Measurements from ENCODE around the gene ZNF765.
"Not testable (repeated sequence)": the region's sequence is repeated elsewhere in the genome, so short reads cannot be mapped to it uniquely, and the experiment has no call there.

The ZNF765 gene

DNA sequence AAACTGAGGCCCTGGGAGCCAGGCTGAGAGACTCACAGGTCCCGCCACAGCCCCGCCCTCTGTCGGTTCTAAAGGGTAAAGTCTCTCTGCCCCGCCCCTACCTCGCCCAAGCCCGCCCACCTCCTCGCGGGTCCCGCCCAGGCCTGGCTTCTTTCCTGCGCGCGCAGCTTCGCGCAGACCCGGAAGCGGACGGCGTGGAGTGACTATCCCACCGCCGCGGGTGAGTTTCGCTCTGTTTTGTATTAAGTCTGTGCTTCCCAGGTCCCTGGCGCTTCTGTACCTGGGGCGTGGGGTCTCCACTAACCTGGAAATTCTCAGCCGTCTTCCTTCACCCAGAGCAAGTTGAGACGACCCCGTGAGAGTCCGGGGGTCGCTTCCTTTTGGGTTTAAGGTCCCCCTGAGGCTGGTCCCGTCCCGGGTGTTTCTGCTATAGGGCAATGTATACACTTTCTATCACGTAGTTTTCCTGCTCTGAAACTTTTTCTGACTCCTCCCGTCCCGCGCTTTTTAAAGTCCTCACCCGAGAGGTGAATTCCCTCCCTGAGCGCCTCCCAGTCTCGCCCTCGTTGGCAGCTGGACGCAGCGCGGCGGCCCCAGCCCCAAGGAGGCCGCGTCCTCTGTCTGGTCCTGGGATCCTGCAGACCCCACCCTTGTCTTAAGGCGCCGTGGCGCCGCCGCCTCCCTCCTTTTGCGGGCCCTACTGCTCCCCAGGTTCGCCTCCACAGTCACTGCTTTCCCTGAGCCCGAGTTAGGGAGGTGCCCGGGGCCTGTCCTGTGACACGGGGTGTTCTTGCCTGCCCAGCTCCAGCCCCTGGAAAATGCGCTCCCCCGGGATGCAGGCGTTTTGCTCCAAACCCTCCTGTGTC is at the start of gene ZNF765:
TSS of gene ZNF765 (plus strand) at position 176 of the 866 bp plus-strand sequence. CDS start 2,867 bp downstream, outside the sequence.
- DNase-seq: peak; percentile 31

GRCh38 chr19:53355739-53356138 is 39.2 kb upstream of the ZNF765 start:
- DNase-seq: no peak

DNA sequence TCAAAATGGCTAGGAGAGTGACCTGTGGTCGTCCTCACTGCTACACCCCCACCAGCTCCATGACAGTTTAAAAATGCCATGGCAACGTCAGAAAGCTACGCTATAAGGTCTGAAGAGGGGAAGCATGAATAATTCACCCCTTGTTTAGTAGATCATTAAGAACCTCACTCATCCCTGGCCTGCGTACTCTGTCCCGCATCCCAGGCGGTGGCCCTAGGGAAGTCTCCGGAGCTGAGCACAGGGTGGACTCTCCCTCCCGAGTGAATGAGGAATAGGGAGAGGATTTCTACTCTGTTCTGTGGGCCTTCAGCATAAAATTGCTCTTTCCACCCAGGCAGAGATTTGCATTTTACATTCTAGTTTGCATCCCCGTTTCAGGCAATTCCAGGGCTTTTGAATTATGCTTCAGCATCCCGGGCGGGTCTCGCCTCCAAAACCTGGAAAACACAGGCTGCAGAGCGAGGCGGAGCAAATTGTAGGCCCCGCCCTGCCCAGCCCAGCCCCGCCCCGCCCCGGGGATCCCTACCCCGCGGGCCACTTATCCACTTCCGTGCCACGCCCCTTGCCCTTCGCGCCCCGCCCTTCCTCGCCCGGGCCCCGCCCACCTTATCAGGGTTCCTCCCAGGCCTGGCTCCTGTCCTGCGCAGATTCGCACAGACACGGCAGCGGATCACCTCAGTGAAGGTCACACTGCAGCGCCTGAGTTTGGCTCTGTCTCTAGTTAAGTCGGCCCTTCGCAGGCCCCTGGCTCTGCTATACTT is 36.9 kb upstream of the ZNF765 start:
- DNase-seq: no peak

- not testable (repeated sequence) for DNase-seq
Observed at GRCh38 chr19:53360056-53360455, 34.9 kb upstream of the ZNF765 start.

GRCh38 chr19:53365134-53365898 is 29.6 kb upstream of the ZNF765 start, which contains the start of gene ZNF525:
Gene ZNF525, plus strand, starts transcription at chr19:53365705. Its CDS starts 6,577 bp downstream, at chr19:53372282.
- peak; percentile 65 for DNase-seq

GRCh38 chr19:53365899-53366493 is 29.0 kb upstream of the ZNF765 start:
- DNase-seq: no peak

GRCh38 chr19:53372196-53372595 is 22.8 kb upstream of the ZNF765 start:
- no peak for DNase-seq

GRCh38 chr19:53374288-53374687 is 20.7 kb upstream of the ZNF765 start:
- no peak for DNase-seq

DNA sequence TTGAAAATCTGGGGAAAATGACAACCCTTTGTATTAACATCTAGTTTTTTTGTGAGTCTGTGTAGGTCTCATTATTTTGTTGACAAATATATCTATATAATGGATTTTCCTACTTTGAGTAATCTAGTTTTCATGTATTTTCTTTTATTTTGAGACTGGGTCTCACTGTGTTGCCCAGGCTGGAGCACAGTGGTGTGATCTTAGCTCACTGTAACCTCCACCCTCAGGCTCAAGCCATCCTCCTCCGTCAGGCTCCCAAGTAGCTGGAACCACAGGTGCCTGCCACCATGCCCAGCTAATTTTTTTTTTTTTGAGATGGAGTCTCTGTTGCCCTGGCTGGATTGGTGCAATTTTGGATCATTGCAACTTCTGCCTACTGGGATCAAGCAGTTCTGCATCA is 20.2 kb upstream of the ZNF765 start:
- no peak for DNase-seq

- no peak for DNase-seq
Observed at GRCh38 chr19:53381376-53381775, 13.6 kb upstream of the ZNF765 start.

- no peak for DNase-seq
Observed at GRCh38 chr19:53388168-53388567, 6.8 kb upstream of the ZNF765 start.

DNA sequence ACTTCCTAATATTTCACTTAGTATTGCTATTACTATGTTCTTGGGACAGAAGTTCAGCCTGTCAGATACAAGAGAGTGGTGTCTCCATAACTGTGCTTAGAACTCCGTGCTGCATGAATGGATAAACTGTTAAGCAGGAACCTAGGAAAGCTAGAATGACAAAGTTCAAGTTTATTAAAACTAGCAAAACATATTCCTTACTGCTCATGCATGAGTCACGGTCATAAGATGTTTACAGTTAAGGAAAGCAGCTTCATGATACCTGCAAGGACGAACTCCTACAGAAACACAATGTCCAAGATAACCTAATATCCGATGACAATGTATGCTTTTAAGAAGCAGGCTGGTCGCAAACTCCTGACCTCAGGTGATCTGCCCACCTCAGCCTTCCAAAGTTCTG is 6.0 kb upstream of the ZNF765 start:
- no peak for DNase-seq

DNA sequence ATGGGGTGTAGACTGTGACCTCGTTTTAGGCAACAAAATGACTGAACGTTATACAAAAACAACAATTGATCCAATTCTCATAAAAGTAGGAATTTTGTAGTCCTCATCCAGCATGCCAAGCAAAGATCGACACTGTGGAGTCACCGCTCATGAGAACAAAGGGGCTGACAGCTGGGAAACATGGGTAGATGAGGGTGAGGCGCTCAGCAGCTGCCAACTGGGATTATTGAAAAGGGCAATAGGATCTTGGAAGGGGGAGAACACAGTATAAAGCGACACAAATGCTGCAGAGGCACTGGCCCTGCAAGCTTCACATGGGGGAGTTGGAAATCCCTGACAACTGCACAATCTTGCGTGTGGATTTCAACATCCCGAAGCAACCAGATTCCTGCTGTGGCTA is 5.4 kb upstream of the ZNF765 start:
- no peak for DNase-seq

GRCh38 chr19:53389978-53390377 is 5.0 kb upstream of the ZNF765 start:
- DNase-seq: no peak

- no peak for DNase-seq
Observed at GRCh38 chr19:53394522-53394973, 401 bp upstream of the ZNF765 start.

- not testable (repeated sequence) for DNase-seq
Observed at GRCh38 chr19:53395840-53396524, 1.0 kb downstream of the ZNF765 start.

- DNase-seq: no peak
Observed at GRCh38 chr19:53396525-53396868, 1.5 kb downstream of the ZNF765 start.

DNA sequence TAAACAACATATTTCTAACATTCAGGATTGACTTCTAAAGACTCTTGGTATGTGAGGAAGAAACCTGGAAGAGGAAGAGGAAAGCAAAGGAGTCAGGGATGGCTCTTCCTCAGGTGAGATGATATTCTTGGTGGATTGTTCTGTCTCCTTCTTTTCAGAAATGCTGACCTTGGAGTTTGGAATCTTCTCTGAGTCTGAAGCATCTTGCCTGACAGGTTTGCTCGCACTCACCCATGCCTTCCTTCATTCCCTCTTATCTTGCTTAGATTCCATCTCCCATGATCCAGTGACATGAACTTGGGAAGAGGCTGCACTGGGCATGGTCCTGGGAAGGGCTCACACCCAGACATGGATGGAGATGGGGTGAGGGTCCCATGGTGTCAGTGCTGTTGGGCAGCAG is 3.0 kb downstream of the ZNF765 start:
- DNase-seq: not testable (repeated sequence)

DNA sequence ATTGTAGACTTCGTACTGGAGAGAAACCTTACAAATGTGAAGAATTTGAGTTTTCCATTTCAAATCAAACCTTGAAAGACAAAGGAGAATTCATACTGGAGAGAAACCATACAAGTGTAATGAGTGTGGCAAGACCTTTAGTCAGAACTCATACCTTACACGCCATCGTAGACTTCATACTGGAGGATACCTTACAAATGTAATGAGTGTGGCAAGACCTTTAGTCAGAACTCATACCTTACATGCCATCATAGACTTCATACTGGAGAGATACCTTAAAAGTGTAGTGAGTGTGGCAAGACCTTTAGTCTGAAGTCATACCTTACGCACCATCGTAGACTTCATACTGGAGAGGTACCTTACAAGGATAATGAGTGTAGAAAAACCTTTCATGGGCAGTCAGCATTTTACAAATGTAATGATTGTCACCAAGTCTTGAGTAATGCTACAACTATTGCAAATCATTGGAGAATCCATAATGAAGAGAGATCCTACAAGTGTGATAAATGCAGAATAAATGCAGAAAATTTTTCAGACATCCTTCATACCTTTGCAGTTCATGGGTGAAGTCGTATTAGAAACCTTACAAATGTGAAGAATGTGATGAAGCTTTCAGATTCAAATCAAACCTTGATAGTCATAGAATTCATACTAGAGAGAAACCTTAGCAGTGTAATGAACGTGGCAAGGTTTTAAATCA is 14.7 kb downstream of the ZNF765 start:
- no peak for DNase-seq

DNA sequence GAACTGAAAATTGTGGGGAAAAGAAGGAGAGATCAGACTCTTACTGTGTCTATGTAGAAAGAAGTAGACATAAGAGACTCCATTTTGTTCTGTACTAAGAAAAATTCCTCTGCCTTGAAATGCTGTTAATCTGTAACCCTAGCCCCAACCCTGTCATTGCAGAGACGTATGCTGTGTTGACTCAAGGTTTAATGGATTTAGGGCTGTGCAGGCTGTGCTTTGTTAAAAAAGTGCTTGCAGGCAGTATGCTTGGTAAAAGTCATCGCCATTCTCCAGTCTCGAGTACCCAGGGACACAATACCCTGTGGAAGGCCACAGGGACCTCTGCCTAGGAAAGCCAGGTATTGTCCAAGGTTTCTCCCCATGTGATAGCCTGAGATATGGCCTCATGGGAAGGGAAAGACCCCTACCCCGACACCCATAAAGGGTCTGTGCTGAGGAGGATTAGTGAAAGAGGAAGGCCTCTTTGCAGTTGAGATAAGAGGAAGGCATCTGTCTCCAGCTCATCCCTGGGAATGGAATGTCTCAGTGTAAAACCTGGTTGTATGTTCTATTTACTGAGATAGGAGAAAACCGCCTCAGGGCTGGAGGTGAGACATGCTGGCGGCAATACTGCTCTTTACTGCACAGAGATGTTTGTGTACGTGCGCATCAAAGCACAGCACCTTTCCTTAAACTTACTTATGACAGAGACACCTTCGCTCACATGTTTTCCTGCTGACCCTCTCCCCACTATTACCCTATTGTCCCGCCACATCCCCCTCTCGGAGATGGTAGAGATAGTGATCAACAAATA is 25.8 kb downstream of the ZNF765 start:
- not testable (repeated sequence) for DNase-seq

GRCh38 chr19:53422551-53422950 is 27.6 kb downstream of the ZNF765 start:
- DNase-seq: no peak

Measured in NCI-H1417 treated with DMSO at 0.1 percent for 48 hours (cell line).